Measurements from ENCODE around the gene SEC31A. TPM values are rescaled to one million over a fixed set of nuclear protein-coding genes. Genes with fewer than 3 reads are reported as not detected.
"Not testable (repeated sequence)": the region's sequence is repeated elsewhere in the genome, so short reads cannot be mapped to it uniquely, and the experiment has no call there.

SEC31A gene
- total RNA-seq, 1 experiment from 2014 or later: 128 TPM

GRCh38 chr4:82861529-82861928 is 29.4 kb downstream of the SEC31A start:
- H2AK5ac ChIP-seq (ENCODE audit: insufficient read length, low read length): no peak overlapping the region

GRCh38 chr4:82860487-82860886 is 30.5 kb downstream of the SEC31A start:
- not testable (repeated sequence) for H3K9ac ChIP-seq (ENCODE audit: extremely low read depth, insufficient read length, low read length); DNase-seq; H4K5ac ChIP-seq (ENCODE audit: insufficient read length, low read depth, low read length); H3K23ac ChIP-seq (ENCODE audit: insufficient read length, low read depth, low read length); H2AK5ac ChIP-seq (ENCODE audit: insufficient read length, low read length); H3K9me3 ChIP-seq (ENCODE audit: control insufficient read depth, low read depth, low read length); H3K4ac ChIP-seq (ENCODE audit: low read depth, low read length); H2BK120ac ChIP-seq (ENCODE audit: low read depth, low read length, poor library complexity, severe bottlenecking); H3K14ac ChIP-seq (ENCODE audit: insufficient read depth, low read length); H3K27me3 Mint-ChIP-seq (ENCODE audit: low read depth); H3K4me3 Mint-ChIP-seq; H3K9me3 Mint-ChIP-seq; H3K4me1 ChIP-seq (ENCODE audit: insufficient read depth, low read length); H3T11ph ChIP-seq (ENCODE audit: low read length); H3K27ac ChIP-seq (ENCODE audit: insufficient read length, low read depth, low read length); H3K27me3 ChIP-seq (ENCODE audit: insufficient read depth, low read length); H3K79me2 ChIP-seq (ENCODE audit: insufficient read depth, low read length); H3K18ac ChIP-seq (ENCODE audit: insufficient read length, low read depth, low read length); H3K56ac ChIP-seq (ENCODE audit: insufficient read length, low read depth, low read length); H3K4me1 Mint-ChIP-seq; H3K23me2 ChIP-seq (ENCODE audit: insufficient read length, low read depth, low read length, poor library complexity, severe bottlenecking); H4K8ac ChIP-seq (replicated peaks; ENCODE audit: insufficient read length, low read depth, low read length); H2BK15ac ChIP-seq (ENCODE audit: low read depth, low read length); H3K79me1 ChIP-seq (ENCODE audit: insufficient read depth, low read depth, low read length, poor library complexity, severe bottlenecking); H2BK20ac ChIP-seq (ENCODE audit: low read depth, low read length, poor library complexity, severe bottlenecking); H3K4me2 ChIP-seq (ENCODE audit: insufficient read depth, insufficient read length, low read length); H2BK12ac ChIP-seq (ENCODE audit: insufficient read length, low read depth, low read length); H2AFZ ChIP-seq (ENCODE audit: low read length); H2BK5ac ChIP-seq (ENCODE audit: insufficient read length, low read length); H4K20me1 ChIP-seq (ENCODE audit: control insufficient read depth, insufficient read depth, insufficient read length); H4K91ac ChIP-seq (ENCODE audit: insufficient read length, low read depth, low read length); H3K27ac Mint-ChIP-seq
- no CpG with 5 or more reads among the region's 2 CpGs for WGBS (ENCODE audit: extremely low coverage, insufficient read length, low lambda C conversion rate)
- H3K36me3 Mint-ChIP-seq (ENCODE audit: insufficient read depth in 1 of 3, low read depth in 3 of 3): peaks cover 21 to 58% (median 56%) of the 10 kb centered on the region in 3 experiments; a peak in 6 of 7 replicates

More at GRCh38 chr4:82861529-82861928, 29.4 kb downstream of the SEC31A start:
- Histone ChIP-seq H3K79me1 (ENCODE audit: insufficient read depth, low read depth, low read length, poor library complexity, severe bottlenecking) (no peaks in the 10 kb centered on the region), H2BK5ac (ENCODE audit: insufficient read length, low read length) (no peak overlapping the region), H2BK12ac (ENCODE audit: insufficient read length, low read depth, low read length) (no peak overlapping the region), H3K14ac (ENCODE audit: insufficient read depth, low read length) (no peak overlapping the region), H2BK15ac (ENCODE audit: low read depth, low read length) (no peak overlapping the region), H3T11ph (ENCODE audit: low read length) (no peak overlapping the region), H3K27ac (ENCODE audit: insufficient read length, low read depth, low read length) (no peak overlapping the region), H3K9me3 (ENCODE audit: control insufficient read depth, low read depth, low read length) (no peaks in the 10 kb centered on the region), H3K18ac (ENCODE audit: insufficient read length, low read depth, low read length) (no peak overlapping the region), H4K8ac (replicated peaks; ENCODE audit: insufficient read length, low read depth, low read length) (no peak overlapping the region), H4K20me1 (ENCODE audit: control insufficient read depth, insufficient read depth, insufficient read length) (no peaks in the 10 kb centered on the region), H3K23ac (ENCODE audit: insufficient read length, low read depth, low read length) (no peak overlapping the region), H4K5ac (ENCODE audit: insufficient read length, low read depth, low read length) (no peak overlapping the region), H2BK20ac (ENCODE audit: low read depth, low read length, poor library complexity, severe bottlenecking) (no peak overlapping the region), H3K23me2 (ENCODE audit: insufficient read length, low read depth, low read length, poor library complexity, severe bottlenecking) (no peaks in the 10 kb centered on the region), H3K9ac (ENCODE audit: extremely low read depth, insufficient read length, low read length) (no peak overlapping the region), H3K4ac (ENCODE audit: low read depth, low read length) (no peak overlapping the region), H3K4me2 (ENCODE audit: insufficient read depth, insufficient read length, low read length) (no peak overlapping the region), H3K79me2 (ENCODE audit: insufficient read depth, low read length) (no peaks in the 10 kb centered on the region), H3K56ac (ENCODE audit: insufficient read length, low read depth, low read length) (no peak overlapping the region), H4K91ac (ENCODE audit: insufficient read length, low read depth, low read length) (no peak overlapping the region), H3K27me3 (ENCODE audit: insufficient read depth, low read length) (no peaks in the 10 kb centered on the region), H2AFZ (ENCODE audit: low read length) (no peak overlapping the region), H3K4me1 (ENCODE audit: insufficient read depth, low read length) (no peaks in the 10 kb centered on the region), H2BK120ac (ENCODE audit: low read depth, low read length, poor library complexity, severe bottlenecking) (no peak overlapping the region)
- no peak for DNase-seq
- H3K9me3 Mint-ChIP-seq: no peaks in the 10 kb centered on the region
- no peaks in the 10 kb centered on the region for H3K27me3 Mint-ChIP-seq (ENCODE audit: low read depth)
- H3K4me3 Mint-ChIP-seq: no peak overlapping the region
- no peak overlapping the region for H3K27ac Mint-ChIP-seq
- H3K4me1 Mint-ChIP-seq: no peaks in the 10 kb centered on the region
- no peak for TF ChIP-seq CTCF (conservative IDR thresholded peaks at IDR 0.05)
- H3K36me3 Mint-ChIP-seq (ENCODE audit: insufficient read depth in 1 of 3, low read depth in 3 of 3): peaks cover 20 to 61% (median 61%) of the 10 kb centered on the region in 3 experiments; a peak in 6 of 7 replicates

All from H9 (cell line).